ENCODE data around the gene LENG9.
"Not testable (repeated sequence)": the region's sequence is repeated elsewhere in the genome, so short reads cannot be mapped to it uniquely, and the experiment has no call there.

Gene LENG9

DNA sequence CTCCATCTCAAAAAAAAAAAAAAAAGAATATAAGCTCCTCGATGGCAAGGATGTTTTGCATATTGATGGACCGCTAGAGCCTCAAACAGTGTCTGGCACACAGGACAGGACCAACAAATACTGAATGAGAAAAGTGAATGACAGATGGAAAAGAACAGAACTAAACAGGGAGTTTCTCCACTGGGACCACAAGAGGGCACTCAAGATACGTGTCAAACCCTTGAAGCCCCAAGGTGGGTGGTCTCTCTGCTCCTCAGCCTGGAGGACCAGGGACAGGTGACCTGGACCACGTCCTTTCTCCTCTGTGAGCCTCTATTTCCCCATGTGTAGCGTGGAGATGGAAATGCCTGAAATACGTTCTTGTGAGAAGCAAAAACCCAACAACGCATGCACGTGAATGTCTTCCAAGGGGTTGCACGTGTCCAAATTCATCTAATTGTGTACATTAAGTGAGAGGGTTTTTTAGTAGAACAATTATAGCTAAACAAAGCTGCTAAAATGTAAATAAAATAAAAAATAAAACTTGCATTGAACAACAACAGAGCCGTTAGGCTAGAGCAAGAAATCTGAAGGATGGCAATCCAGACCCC is 15.2 kb upstream of the LENG9 start:
- DNase-seq (ENCODE audit: low spot score): no peak

DNA sequence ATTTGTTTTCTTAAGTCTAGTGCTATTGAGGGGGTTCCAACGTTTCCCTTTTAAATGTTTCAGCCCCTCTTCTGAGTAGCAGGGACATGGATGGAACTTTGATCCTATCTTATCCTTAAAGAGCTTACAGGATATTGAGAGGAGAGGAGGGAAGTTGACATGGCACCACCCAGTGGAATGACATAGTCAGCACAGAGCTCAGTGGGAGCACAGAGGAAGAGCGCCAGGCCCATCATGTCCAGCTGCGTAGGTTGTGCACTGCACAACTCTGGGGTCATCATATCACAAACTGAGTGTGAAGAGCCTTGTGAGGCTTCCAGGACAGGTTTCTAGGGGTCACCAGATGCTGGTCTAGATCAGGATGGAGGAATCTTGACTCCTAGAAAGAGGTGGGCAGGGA is 14.1 kb upstream of the LENG9 start:
- DNase-seq (ENCODE audit: low spot score): no peak

DNA sequence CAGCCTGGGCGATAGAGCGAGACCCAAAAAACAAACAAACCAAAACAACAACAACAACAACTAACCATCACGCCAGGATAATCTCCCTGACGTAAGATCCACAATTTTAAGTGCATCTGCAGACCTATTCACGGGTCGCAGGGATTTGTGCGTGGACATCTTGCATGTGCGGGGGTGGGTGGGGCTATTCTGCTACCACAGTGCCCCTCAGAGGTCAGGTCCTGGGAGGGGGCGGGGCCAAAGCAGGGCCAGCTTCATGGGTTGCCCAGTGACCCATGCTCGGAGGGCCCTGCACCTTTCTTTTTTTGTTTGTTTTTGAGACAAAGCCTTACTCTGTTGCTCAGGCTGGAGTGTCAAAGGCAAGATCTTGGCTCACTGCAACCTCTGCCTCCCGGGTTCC is 12.1 kb upstream of the LENG9 start:
- DNase-seq (ENCODE audit: low spot score): no peak

DNA sequence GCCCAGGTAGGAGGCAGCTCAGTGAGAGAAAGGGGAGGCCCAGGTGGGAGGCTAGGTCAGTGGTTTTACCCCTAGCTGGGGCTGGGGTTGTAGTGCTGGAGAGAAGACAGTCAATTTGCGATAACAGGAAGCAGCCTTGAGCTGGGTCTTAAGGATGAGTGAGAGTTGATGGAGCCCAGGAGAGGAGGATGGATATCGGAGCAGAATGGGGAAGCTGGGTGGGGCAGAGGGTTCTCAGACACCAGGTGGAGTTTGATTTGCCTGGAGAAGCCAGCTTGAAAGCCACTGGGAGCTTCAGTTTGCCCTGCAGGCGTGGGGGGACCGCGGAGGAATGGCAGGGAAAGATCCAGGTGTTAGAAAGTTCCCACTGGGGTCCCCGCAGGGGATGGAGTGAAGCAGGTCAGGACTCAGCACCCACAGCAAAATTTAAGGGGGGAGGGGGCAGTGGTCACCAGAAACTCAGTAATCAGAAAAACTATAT is 10.4 kb upstream of the LENG9 start:
- no peak for DNase-seq (ENCODE audit: low spot score)

DNA sequence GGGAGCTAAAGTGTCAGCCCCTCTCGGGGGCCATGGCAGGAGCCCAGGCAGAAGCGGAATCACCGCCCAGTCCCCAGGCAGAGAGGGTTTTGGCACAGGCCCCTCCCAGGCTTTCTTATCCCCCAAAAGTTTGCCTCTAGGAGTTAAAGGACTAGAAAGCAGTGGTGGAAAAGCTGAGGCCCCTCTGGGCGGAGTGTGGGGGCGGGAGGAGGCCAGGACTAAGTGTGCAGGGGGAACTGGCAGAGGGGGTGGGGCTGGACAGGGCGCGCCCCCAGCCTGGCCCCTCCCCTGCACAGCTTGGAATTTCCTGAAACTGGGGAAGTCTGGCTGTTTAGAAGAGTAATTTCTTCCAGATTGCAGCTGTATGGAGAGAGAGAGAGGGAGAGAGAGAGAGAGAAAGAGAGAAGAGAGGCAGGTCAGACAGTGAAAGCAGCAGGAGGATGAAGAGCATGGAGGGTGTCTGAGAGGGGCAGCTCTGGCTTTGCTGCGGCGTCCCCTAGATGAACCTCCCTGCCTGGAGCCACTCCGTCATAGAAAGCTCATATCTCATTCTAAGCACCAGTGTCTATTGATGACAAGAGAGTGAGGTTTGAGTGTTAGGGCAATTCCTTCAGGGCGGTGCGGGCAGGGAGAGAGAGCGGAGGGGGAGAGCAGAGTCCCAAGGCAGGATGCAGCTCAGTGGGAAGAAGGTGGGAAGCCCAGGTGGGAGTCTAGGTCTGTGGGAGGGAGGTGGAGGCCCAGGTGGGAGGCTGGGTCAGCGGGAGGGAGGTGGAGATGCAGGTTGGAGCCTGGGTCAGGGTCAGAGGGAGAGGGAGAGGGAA is 9.7 kb upstream of the LENG9 start, which contains the start of gene CDC42EP5:
Gene CDC42EP5 (minus strand): TSS at position 226 of the 821 bp plus-strand sequence. CDS start 7,749 bp downstream, outside the sequence.
- DNase-seq (ENCODE audit: low spot score): no peak

DNA sequence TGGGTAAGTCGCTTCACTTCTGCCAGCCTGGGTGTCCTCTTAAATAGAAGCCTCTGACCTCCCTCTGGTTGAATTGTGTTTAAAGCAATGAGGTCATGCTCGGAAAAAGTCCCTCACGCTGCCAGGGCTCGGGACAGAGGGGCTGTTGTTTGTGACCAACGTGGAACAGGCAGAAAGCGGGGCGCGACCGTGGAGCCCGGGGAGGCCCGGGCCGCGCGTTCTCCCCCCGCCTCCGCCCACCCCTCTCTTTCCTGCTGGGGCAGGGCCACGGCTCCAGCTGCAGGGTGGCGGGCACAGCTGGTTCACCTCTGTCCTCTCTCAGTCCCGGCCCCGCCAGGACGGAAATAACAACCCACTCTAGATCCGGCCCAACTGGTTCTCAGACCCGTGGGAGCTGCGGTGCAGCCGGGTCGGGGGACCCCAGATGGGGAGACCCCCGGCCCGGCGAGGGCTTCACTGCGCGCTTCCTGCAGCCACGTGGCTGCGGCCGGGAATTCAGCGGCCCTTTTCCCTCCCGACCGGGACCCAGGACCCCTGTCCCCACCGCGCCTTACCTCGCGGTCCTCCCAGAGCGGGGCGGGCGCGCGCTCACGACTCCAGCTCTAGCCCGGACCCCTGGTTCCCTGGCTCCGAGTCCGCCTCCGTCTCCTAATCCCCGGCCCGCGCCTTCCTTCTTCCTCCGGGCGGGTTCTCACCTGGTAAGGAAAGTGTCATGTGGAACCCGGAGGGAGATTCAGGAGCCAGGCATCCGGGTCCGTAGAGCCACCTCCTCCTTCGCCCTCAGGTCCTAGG is 7.6 kb upstream of the LENG9 start:
- DNase-seq (ENCODE audit: low spot score): peak; percentile 56

DNA sequence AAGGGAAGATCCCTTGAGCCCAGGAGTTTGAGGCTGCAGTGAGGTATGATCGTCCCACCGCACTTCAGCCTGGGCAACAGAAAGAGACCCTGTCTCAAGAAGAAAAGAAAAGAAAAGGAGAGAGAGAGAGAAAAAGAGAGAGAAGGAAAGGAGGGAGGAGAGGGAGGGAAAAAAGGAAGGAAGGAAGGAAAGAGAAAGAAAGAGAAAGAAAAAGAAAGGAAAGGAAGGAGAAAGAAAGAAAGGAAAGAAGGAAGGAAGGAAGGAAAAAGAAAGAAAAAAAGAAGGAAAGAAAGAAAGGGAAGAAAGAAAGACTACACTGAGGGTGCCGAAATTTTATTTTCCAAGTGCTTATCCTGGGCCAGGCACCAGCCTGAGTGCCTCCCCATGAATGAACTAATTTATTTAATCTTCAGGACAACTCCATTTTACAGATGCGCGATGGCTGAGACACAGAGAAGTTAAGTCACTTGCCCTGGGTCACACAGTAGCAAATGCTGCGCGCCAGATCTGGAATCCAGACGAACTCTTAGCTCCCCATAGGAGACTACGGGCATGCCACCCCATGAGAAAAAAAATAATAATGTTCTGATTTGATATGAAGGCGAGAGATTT is 6.8 kb upstream of the LENG9 start:
- no peak for DNase-seq (ENCODE audit: low spot score)

DNA sequence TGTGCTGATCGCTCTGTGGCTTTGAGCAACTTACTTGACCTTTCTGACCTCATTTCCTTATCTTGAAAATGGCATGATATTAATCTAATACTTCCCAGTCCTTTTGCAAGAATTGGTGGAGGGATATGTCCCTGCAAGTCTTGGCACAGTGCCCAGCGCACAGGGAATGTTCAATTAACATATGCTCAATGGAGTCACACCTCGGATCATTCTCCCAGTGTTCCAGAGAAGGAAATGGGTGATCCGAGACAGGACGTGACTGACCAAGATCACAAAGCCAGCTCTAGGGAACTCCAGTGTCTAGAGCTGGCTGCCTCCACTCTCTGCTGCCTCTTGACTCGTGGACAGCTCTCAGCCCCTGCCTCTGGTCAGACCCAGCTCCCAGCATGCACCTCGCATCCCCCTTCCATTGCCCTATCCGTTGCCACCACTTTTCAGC is 5.9 kb upstream of the LENG9 start:
- no peak for DNase-seq (ENCODE audit: low spot score)

DNA sequence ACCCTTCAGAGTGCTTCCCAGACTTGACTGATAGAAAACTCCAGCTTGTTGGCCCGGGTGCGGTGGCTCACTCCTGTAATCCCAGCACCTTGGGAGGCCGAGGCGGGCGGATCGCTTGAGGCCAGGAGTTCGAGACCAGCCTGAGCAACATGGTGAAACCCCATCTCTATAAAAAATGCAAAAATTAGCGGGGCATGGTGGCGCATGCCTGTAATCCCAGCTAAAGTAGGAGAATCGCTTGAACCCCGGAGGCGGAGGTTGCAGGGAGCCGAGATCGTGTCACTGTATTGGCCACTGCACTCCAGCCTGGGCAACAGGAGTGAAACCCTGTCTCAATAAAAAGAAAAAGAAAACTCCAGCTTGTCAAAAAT is 2.5 kb upstream of the LENG9 start:
- DNase-seq (ENCODE audit: low spot score): not testable (repeated sequence)

DNA sequence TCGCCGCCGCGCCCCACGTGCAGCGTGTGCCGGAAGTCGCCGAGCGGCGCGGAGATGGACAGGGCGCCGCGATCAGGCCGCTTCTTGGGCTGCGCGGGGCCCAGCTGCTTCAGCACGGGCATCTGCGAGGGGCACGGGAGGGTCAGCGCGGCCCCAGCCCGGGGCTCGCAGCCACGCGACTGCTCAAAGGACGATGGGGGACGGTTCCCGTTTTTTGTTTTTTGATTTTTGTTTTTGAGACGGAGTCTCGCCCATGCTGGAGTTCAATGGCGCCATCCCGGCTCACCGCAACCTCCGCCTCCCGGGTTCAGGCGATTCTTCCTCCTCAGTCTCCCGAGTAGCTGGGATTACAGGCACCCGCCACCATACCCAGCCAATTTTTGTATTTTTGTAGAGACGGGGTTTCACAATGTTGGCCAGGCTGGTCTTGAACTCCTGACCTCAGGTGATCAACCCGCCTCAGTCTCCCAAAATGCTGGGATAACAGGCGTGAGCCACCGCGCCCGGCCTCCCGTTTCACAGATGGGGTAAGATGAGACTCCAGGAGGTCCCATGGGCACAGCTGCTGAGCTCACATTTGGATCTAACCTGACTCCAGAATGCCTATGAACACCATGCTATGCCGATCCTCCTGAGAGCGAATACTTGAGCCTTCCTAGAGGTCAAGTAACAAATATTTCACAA is 2.0 kb upstream of the LENG9 start:
- no peak for DNase-seq (ENCODE audit: low spot score)

DNA sequence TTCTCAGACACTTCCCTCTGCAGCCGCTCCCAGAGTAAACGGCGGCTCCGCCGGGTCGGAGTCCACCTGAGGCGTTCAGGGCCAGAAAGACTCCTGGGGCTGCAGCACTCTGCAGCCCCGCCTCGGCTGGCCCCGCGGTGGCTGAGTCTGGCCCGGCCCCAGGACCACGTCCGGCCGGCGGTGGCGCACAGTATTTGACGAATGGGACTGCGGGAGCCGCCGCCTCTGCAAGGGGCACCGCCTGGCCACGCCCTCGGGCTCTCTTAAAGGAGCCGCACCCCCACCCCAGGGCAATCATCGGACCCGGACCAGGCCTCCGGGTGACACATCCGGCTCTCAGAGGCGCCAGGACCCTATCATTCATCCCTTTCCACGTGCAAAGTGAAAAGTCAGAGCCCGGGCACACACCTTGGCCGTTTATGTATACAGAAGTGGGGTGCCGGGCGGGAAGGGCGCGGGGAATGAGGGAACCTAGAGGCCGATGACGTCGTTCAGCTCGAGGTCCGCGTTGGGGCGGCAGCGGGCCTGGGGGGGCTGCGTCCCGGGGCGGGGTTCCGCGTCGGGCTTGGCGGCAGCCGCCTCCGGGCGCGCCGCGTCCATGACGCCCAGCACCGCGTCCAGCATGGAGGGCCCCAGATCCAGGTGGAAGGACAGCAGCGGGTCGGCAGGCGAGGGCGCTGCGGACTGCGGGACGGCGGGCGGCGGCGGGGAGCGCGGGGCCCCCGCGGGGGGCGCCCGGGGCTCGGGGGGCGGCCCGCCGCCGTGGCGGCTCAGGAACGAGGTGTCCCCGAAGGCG is 1.2 kb upstream of the LENG9 start:
- DNase-seq (ENCODE audit: low spot score): peak; percentile 80

DNA sequence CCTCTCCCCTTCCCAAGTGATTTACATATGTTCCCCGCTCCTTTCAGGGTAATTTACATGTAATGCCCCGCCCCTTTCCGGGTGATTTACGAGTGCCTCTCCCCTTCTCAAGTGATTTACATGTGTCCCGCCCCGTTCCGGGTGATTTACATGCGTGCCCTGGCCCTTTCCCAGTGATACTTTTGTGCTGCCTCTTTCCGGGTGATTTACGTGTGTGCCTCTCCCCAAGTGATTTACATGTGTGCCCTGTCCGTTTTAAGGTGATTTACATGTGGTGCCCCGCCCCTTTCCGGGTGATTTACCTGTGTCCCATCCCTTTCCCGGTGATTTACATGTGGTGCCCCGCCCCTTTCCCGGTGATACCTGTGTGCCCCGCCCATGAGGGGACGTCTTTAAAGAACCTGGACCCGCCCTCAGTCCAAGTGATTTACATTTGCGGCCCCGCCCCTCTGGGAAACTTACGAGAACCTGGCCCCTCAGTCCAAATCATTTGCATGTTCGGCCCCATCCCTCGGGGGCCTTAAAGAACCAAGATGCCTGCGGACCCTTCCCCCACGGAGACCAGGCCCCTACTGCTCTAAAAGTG is 559 bp upstream of the LENG9 start:
- DNase-seq (ENCODE audit: low spot score): no peak

DNA sequence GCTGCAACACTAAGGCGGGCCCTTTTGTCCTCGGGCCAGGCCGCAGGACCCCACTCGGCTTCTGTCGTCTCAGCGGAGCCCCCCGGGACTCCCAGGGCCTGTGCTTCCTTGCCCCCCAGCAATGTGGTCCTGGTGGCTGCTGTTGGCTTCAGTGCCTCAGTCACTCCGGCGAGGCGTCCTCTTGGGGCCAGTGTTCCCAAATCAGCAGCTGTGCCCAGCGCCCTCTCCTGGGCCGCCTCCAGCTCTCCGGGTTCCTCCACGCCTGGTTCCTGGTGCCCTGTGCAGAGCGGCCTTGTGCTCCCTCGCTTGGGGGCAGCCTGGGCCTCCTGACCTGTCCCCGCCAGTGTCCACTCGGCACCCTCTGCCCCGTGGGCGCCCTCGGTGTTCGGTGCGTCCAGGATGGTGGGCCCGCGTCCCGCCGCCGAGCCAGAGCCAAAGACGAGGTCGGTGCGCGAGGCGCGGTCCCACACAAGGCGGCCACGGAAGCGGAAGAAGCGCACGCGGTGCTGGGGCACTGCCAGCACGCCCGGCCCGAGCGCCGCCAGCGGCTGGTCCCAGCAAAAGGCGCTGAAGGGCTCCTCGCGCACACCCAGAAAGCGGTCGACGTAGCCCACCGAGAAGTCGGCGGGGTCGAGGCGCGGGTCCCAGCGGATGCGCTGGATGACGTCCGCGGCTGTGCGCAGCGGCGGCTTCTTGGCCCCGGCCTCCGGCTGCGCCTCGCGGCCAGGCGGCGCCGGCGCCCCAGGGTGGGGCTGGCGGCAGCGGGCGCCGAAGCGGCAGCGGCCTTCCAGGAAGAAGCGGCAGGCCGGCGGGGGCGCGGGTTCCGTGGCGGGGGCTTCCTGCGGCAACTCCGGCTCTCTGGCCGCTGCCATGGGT is 685 bp downstream of the LENG9 start:
- DNase-seq (ENCODE audit: low spot score): no peak

DNA sequence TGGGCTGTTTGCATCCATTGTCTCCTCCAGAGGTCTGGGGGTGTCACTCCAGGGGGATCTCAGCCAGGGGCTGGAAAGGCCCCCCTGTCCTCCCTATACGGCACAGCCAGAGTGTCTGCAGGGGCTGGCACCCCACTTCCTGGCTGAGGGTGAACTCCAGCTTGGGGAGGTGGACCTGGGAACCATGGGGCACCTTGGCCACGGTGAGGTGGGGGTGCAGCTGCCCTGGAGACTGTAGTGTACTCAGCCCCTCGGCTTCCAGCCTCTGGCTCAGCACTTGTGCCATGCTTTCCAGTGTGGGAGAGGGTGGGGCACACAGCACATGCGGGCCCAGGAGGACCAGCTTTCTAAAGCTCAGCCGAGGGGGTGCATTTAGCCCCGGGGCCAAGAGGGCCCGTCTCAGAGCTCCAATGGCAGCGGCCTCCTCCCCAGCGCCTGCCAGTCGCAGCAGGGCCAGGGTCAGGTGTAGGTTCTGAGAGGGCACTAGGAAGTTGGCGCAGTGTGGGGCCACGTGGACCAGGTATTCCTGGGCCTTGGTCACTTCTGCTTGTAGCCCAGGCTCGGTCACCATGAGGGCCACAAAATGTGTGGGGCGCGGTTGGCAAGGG is 1.4 kb downstream of the LENG9 start:
- no peak for DNase-seq (ENCODE audit: low spot score)

DNA sequence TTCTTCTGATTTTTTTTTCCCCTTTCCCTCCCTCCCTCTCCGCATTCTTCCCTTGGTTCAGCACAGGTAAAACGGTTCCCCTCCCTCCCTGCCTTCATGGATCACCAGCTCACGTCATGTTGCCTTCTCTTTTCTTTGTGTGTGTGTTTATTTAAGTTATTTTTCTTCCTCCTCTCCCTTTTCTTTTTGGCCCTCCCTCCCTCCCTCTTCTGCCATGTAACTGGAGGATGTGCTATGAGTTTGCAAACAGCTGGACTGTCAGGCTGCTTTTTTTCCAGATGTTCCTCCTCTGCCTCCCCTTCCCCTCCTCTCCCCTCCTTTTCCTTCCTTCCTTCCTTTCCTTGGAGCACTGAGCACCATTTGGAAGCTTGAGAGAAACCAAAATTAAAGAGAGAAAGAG is 2.0 kb downstream of the LENG9 start:
- DNase-seq (ENCODE audit: low spot score): no peak

DNA sequence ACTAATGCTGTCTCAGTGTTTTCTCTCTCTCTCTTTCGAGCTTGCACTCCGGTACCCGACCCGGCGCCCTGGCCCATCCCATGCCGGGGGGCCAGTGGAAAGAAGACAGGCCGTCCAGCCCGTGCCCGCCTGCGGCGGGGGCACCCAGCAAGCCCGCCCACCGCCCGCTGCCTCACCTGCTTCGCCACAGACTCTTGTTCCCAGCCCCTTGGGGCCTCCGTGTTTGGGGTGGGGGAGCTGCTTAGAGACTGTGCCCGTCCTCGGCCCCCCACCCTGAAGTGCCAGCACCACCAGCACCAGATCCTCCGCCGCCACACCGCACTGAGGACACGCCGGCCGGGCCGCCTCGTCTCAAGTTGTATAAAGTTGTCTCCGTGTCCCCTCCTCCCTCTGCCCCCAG is 2.4 kb downstream of the LENG9 start:
- DNase-seq (ENCODE audit: low spot score): no peak

DNA sequence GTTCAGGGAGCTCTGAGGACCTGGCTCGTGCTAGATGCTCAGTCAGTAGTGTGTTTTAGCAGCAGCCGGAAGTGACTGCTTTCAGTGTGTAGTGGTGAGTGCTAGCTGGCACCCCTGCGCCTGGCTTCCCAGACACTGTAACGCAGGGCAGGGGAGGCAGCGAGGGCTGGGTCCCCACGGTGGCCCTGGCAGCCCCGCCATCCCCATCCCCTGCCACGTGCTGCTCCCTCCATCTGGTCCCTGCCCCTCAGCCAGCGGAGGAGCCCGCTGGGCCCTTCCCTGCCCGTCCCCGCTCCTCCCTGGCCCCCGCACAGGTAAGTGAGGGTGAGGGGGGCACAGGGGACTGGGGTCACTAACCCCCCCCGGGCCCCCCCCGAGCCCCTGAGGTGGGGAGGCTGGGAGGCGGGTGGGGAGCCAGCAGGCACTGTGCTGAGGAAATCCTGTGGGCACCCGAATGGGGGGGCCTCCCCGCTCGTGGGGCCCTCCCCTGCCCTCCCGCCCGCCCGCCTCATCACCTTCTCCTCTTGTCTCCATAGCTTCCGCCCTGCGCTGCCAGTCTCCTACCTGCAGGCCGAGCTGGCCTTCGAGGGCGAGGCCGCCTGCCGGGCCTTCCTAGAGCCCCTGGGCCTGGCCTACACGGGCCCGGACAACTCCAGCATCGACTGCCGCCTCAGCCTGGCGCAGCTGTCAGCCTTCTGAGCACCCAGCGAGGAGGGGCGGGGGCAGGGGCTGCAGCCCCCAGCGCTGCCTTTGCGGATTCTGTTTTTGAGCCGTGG is 3.2 kb downstream of the LENG9 start:
- no peak for DNase-seq (ENCODE audit: low spot score)
